ENCODE measurements around the gene TEAD2. TPM values are rescaled to one million over a fixed set of nuclear protein-coding genes. Genes with fewer than 3 reads are reported as not detected.
"Not testable (repeated sequence)": the region's sequence is repeated elsewhere in the genome, so short reads cannot be mapped to it uniquely, and the experiment has no call there.

TEAD2 gene
- total RNA-seq, 1 experiment from 2014 or later = 106 TPM

- no peak for TF ChIP-seq ERG (CRISPR knock-in tag; IDR thresholded peaks at IDR 0.05)
- TF ChIP-seq CBFB (CRISPR knock-in tag; IDR thresholded peaks at IDR 0.05; ENCODE audit: low read depth) = no peak
- TF ChIP-seq JAZF1 (CRISPR knock-in tag; IDR thresholded peaks at IDR 0.05) = no peak
These were observed 28.4 kb downstream of the TEAD2 start (continued) for GRCh38 chr19:49333811-49334288.

- Mint-ChIP-seq H3K27ac (no peak overlapping the region), H3K27me3 (ENCODE audit: low read depth) (peaks cover 48% of the 10 kb centered on the region), H3K4me3 (no peak overlapping the region), H3K9me3 (no peaks in the 10 kb centered on the region), H3K4me1 (peaks cover 21% of the 10 kb centered on the region), H3K36me3 (peaks cover 5% of the 10 kb centered on the region)
- DNase-seq (ENCODE audit: low spot score) (no peak), ATAC-seq (no peak)
- TF ChIP-seq E2F5 (CRISPR knock-in tag; IDR thresholded peaks at IDR 0.05) (no peak), ATF3 (CRISPR knock-in tag; conservative IDR thresholded peaks at IDR 0.05) (no peak), ZNF512 (CRISPR knock-in tag; IDR thresholded peaks at IDR 0.05; ENCODE audit: borderline replicate concordance) (no peak), HMGXB4 (CRISPR knock-in tag; IDR thresholded peaks at IDR 0.05) (no peak), ETV6 (CRISPR knock-in tag; IDR thresholded peaks at IDR 0.05) (no peak), ATF2 (CRISPR knock-in tag; IDR thresholded peaks at IDR 0.05; ENCODE audit: borderline replicate concordance, low read depth) (no peak), MYBL2 (CRISPR knock-in tag; IDR thresholded peaks at IDR 0.05) (no peak), NFATC4 (CRISPR knock-in tag; IDR thresholded peaks at IDR 0.05) (no peak), ZNF138 (CRISPR knock-in tag; conservative IDR thresholded peaks at IDR 0.05) (no peak), NR2C2 (CRISPR knock-in tag; IDR thresholded peaks at IDR 0.05) (no peak), RORB (CRISPR knock-in tag; IDR thresholded peaks at IDR 0.05) (no peak), FOXK1 (CRISPR knock-in tag; IDR thresholded peaks at IDR 0.05) (no peak), IRF2 (CRISPR knock-in tag; IDR thresholded peaks at IDR 0.05; ENCODE audit: borderline replicate concordance, low read depth) (no peak), ARID4B (CRISPR knock-in tag; IDR thresholded peaks at IDR 0.05; ENCODE audit: borderline replicate concordance) (no peak), SOX15 (CRISPR knock-in tag; IDR thresholded peaks at IDR 0.05) (no peak), MAX (CRISPR knock-in tag; IDR thresholded peaks at IDR 0.05) (no peak), TCF7 (CRISPR knock-in tag; IDR thresholded peaks at IDR 0.05; ENCODE audit: low read depth) (no peak)
- POLR2A ChIA-PET = no interaction called here
- CTCF ChIA-PET = interaction anchor here (0.6 to 0.7 kb wide), 2 partner anchors 146 to 277 kb away, joined by 3 to 4 read pairs; no protein-coding TSS in a partner anchor
These were observed 28.8 kb downstream of the TEAD2 start for GRCh38 chr19:49333418-49333805.

- H3K27ac Mint-ChIP-seq; H3K36me3 Mint-ChIP-seq; DNase-seq (ENCODE audit: low spot score); H3K4me3 Mint-ChIP-seq; H3K9me3 Mint-ChIP-seq; ATAC-seq: not testable (repeated sequence)
- Mint-ChIP-seq H3K4me1 (peaks cover 16% of the 10 kb centered on the region), H3K27me3 (ENCODE audit: low read depth) (peaks cover 42% of the 10 kb centered on the region)
- POLR2A ChIA-PET = interaction anchor here (0.6 kb wide), 1 partner anchor 931 kb away, joined by 8 read pairs; no protein-coding TSS in a partner anchor
- CTCF ChIA-PET = interaction anchor here (0.6 kb wide), 2 partner anchors 29 to 146 kb away, joined by 4 read pairs; partner anchors contain the start of gene TEAD2
These were observed 29.4 kb downstream of the TEAD2 start for GRCh38 chr19:49332691-49333417.

All from WTC11 (cell line).